ENCODE measurements around the gene PTBP3.

DNA sequence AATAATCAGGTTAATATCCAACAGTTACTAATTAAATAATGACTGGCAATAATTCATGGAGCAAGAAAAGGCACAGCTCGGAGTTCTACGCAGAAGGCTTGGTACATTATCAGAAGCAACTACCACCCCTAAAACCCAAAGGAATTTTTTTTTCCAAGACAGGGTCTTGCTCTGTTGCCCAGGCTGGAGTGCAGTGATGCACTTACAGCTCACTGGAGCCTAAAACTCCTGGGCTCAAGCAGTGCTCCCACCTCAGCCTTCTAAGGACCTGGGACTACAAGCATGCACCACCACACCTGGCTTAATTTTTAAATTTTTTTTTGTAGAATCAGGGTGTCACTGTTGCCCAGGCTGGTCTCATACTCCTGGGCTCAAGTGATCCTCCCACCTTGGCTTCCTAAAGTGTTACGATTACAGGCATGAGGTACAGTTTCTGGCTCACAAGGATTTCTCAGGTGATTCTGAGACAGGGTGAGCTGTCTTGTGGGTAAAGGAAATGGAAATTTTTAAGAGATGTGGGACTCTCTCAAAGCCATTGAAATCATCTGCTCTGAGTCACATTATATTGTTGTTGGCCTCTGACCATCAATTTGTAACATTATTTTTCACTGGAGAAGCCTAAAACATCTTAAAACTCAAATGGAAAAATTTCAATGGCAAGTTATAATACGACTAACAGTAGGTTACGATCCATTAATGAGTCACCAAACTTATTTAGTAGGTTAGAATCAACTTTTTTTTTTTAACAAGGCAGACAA, 26.8 kb upstream of the PTBP3 start:
- TF ChIP-seq, protein P1, sequence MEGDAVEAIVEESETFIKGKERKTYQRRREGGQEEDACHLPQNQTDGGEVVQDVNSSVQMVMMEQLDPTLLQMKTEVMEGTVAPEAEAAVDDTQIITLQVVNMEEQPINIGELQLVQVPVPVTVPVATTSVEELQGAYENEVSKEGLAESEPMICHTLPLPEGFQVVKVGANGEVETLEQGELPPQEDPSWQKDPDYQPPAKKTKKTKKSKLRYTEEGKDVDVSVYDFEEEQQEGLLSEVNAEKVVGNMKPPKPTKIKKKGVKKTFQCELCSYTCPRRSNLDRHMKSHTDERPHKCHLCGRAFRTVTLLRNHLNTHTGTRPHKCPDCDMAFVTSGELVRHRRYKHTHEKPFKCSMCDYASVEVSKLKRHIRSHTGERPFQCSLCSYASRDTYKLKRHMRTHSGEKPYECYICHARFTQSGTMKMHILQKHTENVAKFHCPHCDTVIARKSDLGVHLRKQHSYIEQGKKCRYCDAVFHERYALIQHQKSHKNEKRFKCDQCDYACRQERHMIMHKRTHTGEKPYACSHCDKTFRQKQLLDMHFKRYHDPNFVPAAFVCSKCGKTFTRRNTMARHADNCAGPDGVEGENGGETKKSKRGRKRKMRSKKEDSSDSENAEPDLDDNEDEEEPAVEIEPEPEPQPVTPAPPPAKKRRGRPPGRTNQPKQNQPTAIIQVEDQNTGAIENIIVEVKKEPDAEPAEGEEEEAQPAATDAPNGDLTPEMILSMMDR (conservative IDR thresholded peaks at IDR 0.05) = no peak
- TF ChIP-seq EZH2 (IDR thresholded peaks at IDR 0.05; ENCODE audit: low read depth) = no peak
